Measurements from ENCODE around the gene ACSS3.
A peak's percentile ranks its signal among the peaks of the same experiment; 100 is the strongest.

ACSS3 gene

GRCh38 chr12:81224626-81225025, 146.7 kb downstream of the ACSS3 start:
- peaks cover 5% of the 10 kb centered on the region for H3K4me1 ChIP-seq (ENCODE audit: control insufficient read depth, insufficient read depth, low read length)

DNA sequence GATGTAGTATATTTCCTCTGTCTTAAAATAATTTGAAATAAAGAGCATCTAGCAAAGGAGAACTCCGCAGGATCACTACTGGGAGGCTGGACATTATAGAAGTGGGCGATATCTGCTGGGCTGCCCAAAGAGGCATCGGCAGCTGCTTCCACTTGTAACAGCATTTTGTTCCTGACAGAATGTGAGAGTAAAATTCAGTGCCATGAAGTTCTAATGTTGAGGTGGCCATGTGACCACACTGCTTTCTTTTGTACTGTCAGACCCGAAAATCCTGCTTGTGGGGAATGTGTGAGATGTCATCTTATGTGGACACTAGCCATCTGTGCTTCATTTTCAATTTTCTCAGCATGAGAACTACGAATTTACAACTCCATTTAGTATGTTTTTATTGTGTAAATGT, 151.9 kb downstream of the ACSS3 start:
- peak overlapping the region; percentile 6; the same call in 1 of the 2 replicates for H3K9ac ChIP-seq (ENCODE audit: low read depth, low read length)
- peaks cover 8% of the 10 kb centered on the region; the same call in 1 of the 2 replicates for H3K36me3 ChIP-seq (ENCODE audit: control insufficient read depth, insufficient read depth, low read length)

More at GRCh38 chr12:81224626-81225025, 146.7 kb downstream of the ACSS3 start:
- no peaks in the 10 kb centered on the region for H3K9me3 ChIP-seq (ENCODE audit: control insufficient read depth, insufficient read depth, low read length)
- H3K4me3 ChIP-seq (ENCODE audit: low read depth, low read length), result no peak overlapping the region
- no peak overlapping the region for H3K9ac ChIP-seq (ENCODE audit: low read depth, low read length)
- no peaks in the 10 kb centered on the region for H3K27me3 ChIP-seq (ENCODE audit: control insufficient read depth, insufficient read depth, low read length)
- no peaks in the 10 kb centered on the region for H3K36me3 ChIP-seq (ENCODE audit: control insufficient read depth, insufficient read depth, low read length)
- no peak overlapping the region for H3K27ac ChIP-seq (ENCODE audit: low read depth, low read length)

DNA sequence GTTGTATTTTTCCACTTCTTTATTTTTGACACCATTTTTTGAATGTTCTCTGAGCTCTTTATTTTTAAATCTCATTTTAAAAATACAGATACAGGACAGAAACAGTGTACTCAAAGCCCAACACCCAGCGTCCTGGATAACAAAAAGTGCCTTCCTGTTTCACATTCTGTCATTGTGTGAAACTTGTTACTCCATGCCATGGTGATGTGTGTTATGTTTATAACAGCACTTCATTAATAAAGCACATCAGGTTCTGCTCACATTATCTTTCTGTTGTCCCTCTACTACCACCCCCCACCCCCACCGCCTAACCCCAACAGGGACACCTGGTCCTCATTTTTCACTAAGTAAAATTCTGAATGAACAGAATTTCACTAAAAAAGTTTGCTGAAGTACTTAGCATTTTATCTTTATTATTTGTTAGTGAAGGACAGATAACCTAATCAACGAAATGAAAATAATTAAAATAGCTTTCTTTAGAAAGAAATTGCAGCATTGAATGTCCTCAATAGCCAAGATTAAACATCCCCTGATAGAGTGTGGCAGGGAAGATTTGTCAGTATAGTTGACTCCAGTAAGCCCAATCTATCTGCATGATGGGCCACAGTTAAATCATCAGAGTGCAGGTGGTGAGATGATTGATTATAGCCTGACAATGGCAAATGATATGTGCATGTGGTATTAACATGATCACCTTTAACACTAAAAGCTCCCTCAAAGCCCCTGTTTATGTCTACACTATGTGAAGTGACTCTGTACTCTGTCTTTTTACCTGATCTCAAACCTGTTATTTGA, 153.9 kb downstream of the ACSS3 start:
- Histone ChIP-seq H3K27me3 (ENCODE audit: control insufficient read depth, insufficient read depth, low read length) (no peaks in the 10 kb centered on the region), H3K4me3 (ENCODE audit: low read depth, low read length) (no peak overlapping the region), H3K27ac (ENCODE audit: low read depth, low read length) (no peak overlapping the region), H3K36me3 (ENCODE audit: control insufficient read depth, insufficient read depth, low read length) (peaks cover 8% of the 10 kb centered on the region; the same call in 1 of the 2 replicates), H3K4me1 (ENCODE audit: control insufficient read depth, insufficient read depth, low read length) (peaks cover 14% of the 10 kb centered on the region), H3K9ac (ENCODE audit: low read depth, low read length) (no peak overlapping the region), H3K9me3 (ENCODE audit: control insufficient read depth, insufficient read depth, low read length) (no peaks in the 10 kb centered on the region)

More for the DNA sequence above, 151.9 kb downstream of the ACSS3 start:
- Histone ChIP-seq H3K4me3 (ENCODE audit: low read depth, low read length) (no peak overlapping the region), H3K27me3 (ENCODE audit: control insufficient read depth, insufficient read depth, low read length) (no peaks in the 10 kb centered on the region), H3K27ac (ENCODE audit: low read depth, low read length) (no peak overlapping the region), H3K4me1 (ENCODE audit: control insufficient read depth, insufficient read depth, low read length) (peaks cover 14% of the 10 kb centered on the region), H3K9me3 (ENCODE audit: control insufficient read depth, insufficient read depth, low read length) (no peaks in the 10 kb centered on the region)

- H3K9me3 ChIP-seq (ENCODE audit: control insufficient read depth, insufficient read depth, low read length), result no peaks in the 10 kb centered on the region
- no peak overlapping the region for H3K4me3 ChIP-seq (ENCODE audit: low read depth, low read length)
- H3K27ac ChIP-seq (ENCODE audit: low read depth, low read length), result peak overlapping the region; percentile 29
- H3K36me3 ChIP-seq (ENCODE audit: control insufficient read depth, insufficient read depth, low read length), result no peaks in the 10 kb centered on the region
- no peak overlapping the region for H3K9ac ChIP-seq (ENCODE audit: low read depth, low read length)
- H3K27me3 ChIP-seq (ENCODE audit: control insufficient read depth, insufficient read depth, low read length), result no peaks in the 10 kb centered on the region
- H3K4me1 ChIP-seq (ENCODE audit: control insufficient read depth, insufficient read depth, low read length), result peaks cover 9% of the 10 kb centered on the region
These were observed 167.6 kb downstream of the ACSS3 start for GRCh38 chr12:81245458-81245857.

GRCh38 chr12:81245907-81246570, 168.2 kb downstream of the ACSS3 start:
- no peak overlapping the region for H3K4me3 ChIP-seq (ENCODE audit: low read depth, low read length)
- H3K27me3 ChIP-seq (ENCODE audit: control insufficient read depth, insufficient read depth, low read length), result no peaks in the 10 kb centered on the region
- no peaks in the 10 kb centered on the region for H3K9me3 ChIP-seq (ENCODE audit: control insufficient read depth, insufficient read depth, low read length)
- peaks cover 9% of the 10 kb centered on the region for H3K4me1 ChIP-seq (ENCODE audit: control insufficient read depth, insufficient read depth, low read length)
- H3K9ac ChIP-seq (ENCODE audit: low read depth, low read length), result no peak overlapping the region
- H3K27ac ChIP-seq (ENCODE audit: low read depth, low read length), result peak overlapping the region; percentile 18
- H3K36me3 ChIP-seq (ENCODE audit: control insufficient read depth, insufficient read depth, low read length), result no peaks in the 10 kb centered on the region

- no peaks in the 10 kb centered on the region for H3K36me3 ChIP-seq (ENCODE audit: control insufficient read depth, insufficient read depth, low read length)
- no peaks in the 10 kb centered on the region for H3K9me3 ChIP-seq (ENCODE audit: control insufficient read depth, insufficient read depth, low read length)
- H3K27ac ChIP-seq (ENCODE audit: low read depth, low read length), result no peak overlapping the region
- no peak overlapping the region for H3K4me3 ChIP-seq (ENCODE audit: low read depth, low read length)
- H3K27me3 ChIP-seq (ENCODE audit: control insufficient read depth, insufficient read depth, low read length), result no peaks in the 10 kb centered on the region
- H3K9ac ChIP-seq (ENCODE audit: low read depth, low read length), result no peak overlapping the region
- peaks cover 9% of the 10 kb centered on the region for H3K4me1 ChIP-seq (ENCODE audit: control insufficient read depth, insufficient read depth, low read length)
These were observed 172.1 kb downstream of the ACSS3 start for GRCh38 chr12:81249976-81250375.

DNA sequence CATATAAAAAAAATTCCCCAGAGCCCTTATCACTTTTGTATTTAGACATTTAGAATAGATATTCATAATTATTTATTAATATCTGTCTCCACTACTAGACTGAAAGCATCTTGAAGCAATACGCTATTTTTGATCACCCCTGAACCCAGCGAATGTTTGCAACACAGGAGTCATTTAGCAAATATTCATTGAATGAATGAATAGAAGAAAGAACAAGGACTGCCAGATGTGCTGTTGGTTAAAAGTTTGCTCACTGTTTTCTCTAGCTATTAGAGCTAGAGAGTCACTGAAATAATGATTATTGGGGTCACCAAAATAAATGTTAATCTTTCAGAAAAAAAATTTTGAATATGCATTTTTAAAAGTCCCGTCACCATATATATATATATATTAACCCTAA, 174.3 kb downstream of the ACSS3 start:
- no peak overlapping the region for H3K4me3 ChIP-seq (ENCODE audit: low read depth, low read length)
- H3K9ac ChIP-seq (ENCODE audit: low read depth, low read length), result no peak overlapping the region
- H3K27ac ChIP-seq (ENCODE audit: low read depth, low read length), result no peak overlapping the region
- peaks cover 13% of the 10 kb centered on the region; the same call in 1 of the 2 replicates for H3K4me1 ChIP-seq (ENCODE audit: control insufficient read depth, insufficient read depth, low read length)
- no peaks in the 10 kb centered on the region for H3K36me3 ChIP-seq (ENCODE audit: control insufficient read depth, insufficient read depth, low read length)
- no peaks in the 10 kb centered on the region for H3K27me3 ChIP-seq (ENCODE audit: control insufficient read depth, insufficient read depth, low read length)
- no peaks in the 10 kb centered on the region for H3K9me3 ChIP-seq (ENCODE audit: control insufficient read depth, insufficient read depth, low read length)

DNA sequence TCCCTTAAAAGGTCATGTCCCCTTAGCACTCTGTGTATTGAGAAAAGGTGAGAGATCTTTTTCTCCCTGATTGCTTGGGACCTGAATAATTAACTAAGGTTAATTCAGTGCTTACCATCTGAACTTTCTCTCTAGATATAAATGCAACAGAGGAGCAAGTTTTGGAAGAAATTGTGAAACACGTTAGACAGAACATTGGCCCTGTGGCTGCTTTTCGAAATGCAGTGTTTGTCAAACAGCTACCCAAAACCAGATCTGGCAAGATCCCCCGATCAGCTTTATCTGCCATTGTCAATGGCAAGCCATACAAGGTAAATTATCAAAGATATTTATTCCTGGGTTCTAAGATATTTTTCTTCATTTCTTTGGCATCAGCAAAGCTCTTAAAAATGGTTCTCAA, 175.5 kb downstream of the ACSS3 start:
- no peaks in the 10 kb centered on the region for H3K27me3 ChIP-seq (ENCODE audit: control insufficient read depth, insufficient read depth, low read length)
- no peak overlapping the region for H3K9ac ChIP-seq (ENCODE audit: low read depth, low read length)
- H3K36me3 ChIP-seq (ENCODE audit: control insufficient read depth, insufficient read depth, low read length), result no peaks in the 10 kb centered on the region
- H3K9me3 ChIP-seq (ENCODE audit: control insufficient read depth, insufficient read depth, low read length), result no peaks in the 10 kb centered on the region
- H3K4me3 ChIP-seq (ENCODE audit: low read depth, low read length), result no peak overlapping the region
- H3K4me1 ChIP-seq (ENCODE audit: control insufficient read depth, insufficient read depth, low read length), result peaks cover 13% of the 10 kb centered on the region; the same call in 1 of the 2 replicates
- no peak overlapping the region for H3K27ac ChIP-seq (ENCODE audit: low read depth, low read length)

DNA sequence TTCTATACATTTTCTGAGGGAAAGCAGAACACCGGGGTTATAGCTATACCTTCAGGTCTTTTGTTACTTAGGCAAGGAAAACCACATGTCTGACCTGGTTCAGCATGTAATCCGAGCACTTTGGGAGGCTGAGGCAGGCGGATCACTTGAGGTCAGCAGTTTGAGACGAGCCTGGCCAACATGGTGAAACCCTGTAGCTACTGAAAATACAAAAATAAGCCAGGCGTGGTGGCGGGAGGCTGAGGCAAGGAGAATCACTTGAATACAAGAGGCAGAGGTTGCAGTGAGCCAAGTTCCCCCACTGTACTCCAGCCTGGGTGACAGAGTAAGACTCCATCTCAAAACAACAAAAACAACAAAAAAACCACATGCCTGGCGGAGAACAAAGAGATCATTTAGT, 177.6 kb downstream of the ACSS3 start:
- no peaks in the 10 kb centered on the region for H3K36me3 ChIP-seq (ENCODE audit: control insufficient read depth, insufficient read depth, low read length)
- H3K9me3 ChIP-seq (ENCODE audit: control insufficient read depth, insufficient read depth, low read length), result no peaks in the 10 kb centered on the region
- no peak overlapping the region for H3K27ac ChIP-seq (ENCODE audit: low read depth, low read length)
- no peak overlapping the region for H3K4me3 ChIP-seq (ENCODE audit: low read depth, low read length)
- H3K4me1 ChIP-seq (ENCODE audit: control insufficient read depth, insufficient read depth, low read length), result peaks cover 13% of the 10 kb centered on the region; the same call in 1 of the 2 replicates
- no peaks in the 10 kb centered on the region for H3K27me3 ChIP-seq (ENCODE audit: control insufficient read depth, insufficient read depth, low read length)
- no peak overlapping the region for H3K9ac ChIP-seq (ENCODE audit: low read depth, low read length)

DNA sequence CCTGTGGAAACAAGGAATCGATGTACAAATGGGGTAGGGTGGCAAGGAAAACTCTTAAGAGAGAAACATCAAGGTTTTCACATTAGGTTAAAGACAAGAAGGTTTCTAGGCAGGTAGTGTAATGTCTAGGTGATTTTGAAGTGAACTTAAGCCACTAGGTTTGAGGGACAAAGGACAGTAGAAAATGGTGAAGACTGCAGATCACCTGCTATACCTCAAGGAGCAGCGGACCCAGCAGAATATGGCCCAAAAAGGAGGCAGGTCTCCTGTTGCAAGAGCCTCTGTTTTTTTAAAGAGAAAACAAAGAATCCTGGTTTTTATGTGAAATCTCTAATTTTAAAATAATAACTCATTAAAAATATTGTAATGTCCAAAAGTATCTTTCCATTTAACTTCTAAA, 178.1 kb downstream of the ACSS3 start:
- no peak overlapping the region for H3K27ac ChIP-seq (ENCODE audit: low read depth, low read length)
- H3K4me1 ChIP-seq (ENCODE audit: control insufficient read depth, insufficient read depth, low read length), result peaks cover 13% of the 10 kb centered on the region; the same call in 1 of the 2 replicates
- H3K27me3 ChIP-seq (ENCODE audit: control insufficient read depth, insufficient read depth, low read length), result no peaks in the 10 kb centered on the region
- no peak overlapping the region for H3K4me3 ChIP-seq (ENCODE audit: low read depth, low read length)
- no peaks in the 10 kb centered on the region for H3K9me3 ChIP-seq (ENCODE audit: control insufficient read depth, insufficient read depth, low read length)
- no peak overlapping the region for H3K9ac ChIP-seq (ENCODE audit: low read depth, low read length)
- no peaks in the 10 kb centered on the region for H3K36me3 ChIP-seq (ENCODE audit: control insufficient read depth, insufficient read depth, low read length)

- no peaks in the 10 kb centered on the region for H3K9me3 ChIP-seq (ENCODE audit: control insufficient read depth, insufficient read depth, low read length)
- no peaks in the 10 kb centered on the region for H3K36me3 ChIP-seq (ENCODE audit: control insufficient read depth, insufficient read depth, low read length)
- peaks cover 17% of the 10 kb centered on the region; the same call in 1 of the 2 replicates for H3K4me1 ChIP-seq (ENCODE audit: control insufficient read depth, insufficient read depth, low read length)
- H3K9ac ChIP-seq (ENCODE audit: low read depth, low read length), result no peak overlapping the region
- no peak overlapping the region for H3K27ac ChIP-seq (ENCODE audit: low read depth, low read length)
- H3K4me3 ChIP-seq (ENCODE audit: low read depth, low read length), result no peak overlapping the region
- H3K27me3 ChIP-seq (ENCODE audit: control insufficient read depth, insufficient read depth, low read length), result no peaks in the 10 kb centered on the region
These were observed 180.2 kb downstream of the ACSS3 start for GRCh38 chr12:81257947-81258551.

Data from HUES48 (cell line).